Liver (tissue), 9 donors: ENCODE data around the gene F2RL1. TPM values are rescaled to one million over a fixed set of nuclear protein-coding genes. Genes with fewer than 3 reads are reported as not detected.
"Not testable (repeated sequence)": the region's sequence is repeated elsewhere in the genome, so short reads cannot be mapped to it uniquely, and the experiment has no call there.

Source experiments
- DNase-seq: peaks from one replicate; pipeline ENCODE4 v3.0.0-alpha.2; 2017; ENCODE audit warnings: low spot score
- H3K27ac ChIP-seq, 2 donors: one replicate each; pipeline ENCODE4 v1.7.0; 2013; ENCODE audit warnings: inconsistent platforms in 2 of 2, low read length in 2 of 2, control low read depth in 1 of 2, low read depth in 1 of 2, mild to moderate bottlenecking in 1 of 2
- H3K27me3 ChIP-seq, 4 donors: one replicate each; pipeline versions ENCODE4 v1.6.1 to v1.7.0; 2013; ENCODE audit warnings: low read length in 3 of 4, inconsistent platforms in 1 of 4, mild to moderate bottlenecking in 1 of 4, moderate library complexity in 1 of 4; ENCODE audit not compliant: control insufficient read depth in 4 of 4, insufficient read depth in 4 of 4
- H3K36me3 ChIP-seq, 4 donors: one replicate each; pipeline versions ENCODE4 v1.6.1 to v1.7.0; 2013; ENCODE audit warnings: low read length in 3 of 4, mild to moderate bottlenecking in 3 of 4, low read depth in 1 of 4, moderate library complexity in 1 of 4; ENCODE audit not compliant: control insufficient read depth in 4 of 4, insufficient read depth in 3 of 4
- H3K4me1 ChIP-seq, 4 donors: one replicate each; pipeline versions ENCODE4 v1.6.1 to v1.7.0; 2013; ENCODE audit warnings: low read length in 3 of 4, mild to moderate bottlenecking in 3 of 4, moderate library complexity in 1 of 4; ENCODE audit not compliant: control insufficient read depth in 4 of 4, insufficient read depth in 4 of 4
- H3K4me3 ChIP-seq, 3 donors: one replicate each; pipeline versions ENCODE4 v1.6.1 to v1.7.0; 2013; ENCODE audit warnings: low read length in 3 of 3, control low read depth in 1 of 3, low read depth in 1 of 3, mild to moderate bottlenecking in 1 of 3
- H3K9ac ChIP-seq, 2 donors: one replicate each; pipeline ENCODE4 v1.7.0; 2013; ENCODE audit warnings: low read length in 2 of 2, mild to moderate bottlenecking in 2 of 2, moderate library complexity in 2 of 2, control low read depth in 1 of 2, low read depth in 1 of 2
- H3K9me3 ChIP-seq, 4 donors: one replicate each; pipeline versions ENCODE4 v1.6.1 to v1.7.0; 2013; ENCODE audit warnings: low read length in 3 of 4; ENCODE audit not compliant: control insufficient read depth in 4 of 4
- ATF3 ChIP-seq: IDR thresholded peaks from 2 replicates; pipeline ENCODE4 v1.6.1; 2016; ENCODE audit warnings: antibody characterized with exemption
- EGR1 ChIP-seq, 2 donors: IDR thresholded peaks; 2 replicates each; pipeline ENCODE4 v1.6.1; 2016 to 2018; ENCODE audit warnings: antibody characterized with exemption in 2 of 2, low read depth in 2 of 2
- FOXA1 ChIP-seq: IDR thresholded peaks from 2 replicates; pipeline ENCODE4 v1.6.1; 2016; ENCODE audit warnings: antibody characterized with exemption
- FOXA2 ChIP-seq: IDR thresholded peaks from 2 replicates; pipeline ENCODE4 v1.6.1; 2016; ENCODE audit warnings: antibody characterized with exemption
- GABPA ChIP-seq, 2 donors: IDR thresholded peaks in 1 of 2; conservative IDR thresholded peaks in 1 of 2; 2 replicates each; pipeline ENCODE4 v1.6.1; 2016; ENCODE audit warnings: antibody characterized with exemption in 2 of 2, mild to moderate bottlenecking in 1 of 2, moderate library complexity in 1 of 2
- HNF4A ChIP-seq, 2 donors: conservative IDR thresholded peaks; 2 replicates each; pipeline ENCODE4 v1.6.1; 2016; ENCODE audit warnings: antibody characterized with exemption in 2 of 2, mild to moderate bottlenecking in 2 of 2
- HNF4G ChIP-seq: IDR thresholded peaks from 2 replicates; pipeline ENCODE4 v1.6.1; 2016; ENCODE audit warnings: antibody characterized with exemption
- JUND ChIP-seq, 2 donors: IDR thresholded peaks; 2 replicates each; pipeline ENCODE4 v1.6.1; 2016; ENCODE audit warnings: antibody characterized with exemption in 2 of 2
- MAX ChIP-seq: IDR thresholded peaks from 2 replicates; pipeline ENCODE4 v1.6.1; 2016; ENCODE audit warnings: antibody characterized with exemption
- NR2F2 ChIP-seq: IDR thresholded peaks from 2 replicates; pipeline ENCODE4 v1.6.1; 2016; ENCODE audit warnings: antibody characterized with exemption
- RAD21 ChIP-seq, 2 donors: IDR thresholded peaks; 2 replicates each; pipeline ENCODE4 v1.6.1; 2016; ENCODE audit warnings: antibody characterized with exemption in 2 of 2, mild to moderate bottlenecking in 2 of 2
- REST ChIP-seq: IDR thresholded peaks from 2 replicates; pipeline ENCODE4 v1.6.1; 2016; ENCODE audit warnings: antibody characterized with exemption, mild to moderate bottlenecking
- RXRA ChIP-seq, 2 donors: IDR thresholded peaks; 2 replicates each; pipeline ENCODE4 v1.6.1; 2017 to 2018; ENCODE audit warnings: antibody characterized with exemption in 2 of 2, mild to moderate bottlenecking in 1 of 2
- SP1 ChIP-seq: IDR thresholded peaks from 2 replicates; pipeline ENCODE4 v1.6.1; 2018; ENCODE audit warnings: antibody characterized with exemption, mild to moderate bottlenecking
- TAF1 ChIP-seq: conservative IDR thresholded peaks from 2 replicates; pipeline ENCODE4 v1.6.1; 2016; ENCODE audit warnings: antibody characterized with exemption, mild to moderate bottlenecking
- YY1 ChIP-seq: IDR thresholded peaks from 2 replicates; pipeline ENCODE4 v1.6.1; 2016; ENCODE audit warnings: antibody characterized with exemption, mild to moderate bottlenecking
- ZBTB33 ChIP-seq: IDR thresholded peaks from 2 replicates; pipeline ENCODE4 v1.6.1; 2016; ENCODE audit warnings: antibody characterized with exemption
- WGBS: extraction: QIAGEN DNeasy Blood & Tissue Kit; methylation state at CpG from one replicate; pipeline ENCODE4 v1.1.7; 2013; 5-methylcytosine and 5-hydroxymethylcytosine counted together
- polyA plus RNA-seq, 2 donors: library from polyadenylated mRNA; stranded (reverse) in 1 of 2; unstranded in 1 of 2; fragments of 200-250 nt in 1 of 2; fragments of >200 nt in 1 of 2; fragmentation: Nextera tagmentation in 1 of 2; extraction: Ambion mirVana in 1 of 2; gene quantifications; one replicate each; pipeline versions ENCODE4 v1.2.1 to v1.2.3, GENCODE V29; 2013 to 2015
- total RNA-seq, 2 donors: library from RNA; depleted of rRNA; stranded (reverse); fragments of >200 nt; gene quantifications; one replicate each; pipeline ENCODE4 v1.2.3, GENCODE V29; 2014
- donor health status: healthy.
- donor health status: healthy.
- donor health status: healthy.
- donor health status: healthy.
- donor health status: healthy.

Gene F2RL1
- total and polyA plus RNA-seq, 4 donors: 3.1 to 8.9 (median 5.7) TPM

- WGBS: 82% methylated on average over 4 of the region's 4 CpGs
- not testable (repeated sequence) for H3K27me3 ChIP-seq, H3K4me3 ChIP-seq, DNase-seq, H3K4me1 ChIP-seq, H3K9me3 ChIP-seq, H3K9ac ChIP-seq, H3K36me3 ChIP-seq
- H3K27ac ChIP-seq: peak overlapping the region in 1 of 2 donors; percentile 18
These were observed 38.0 kb downstream of the F2RL1 start for GRCh38 chr5:76856800-76857199.

GRCh38 chr5:76859591-76860247 is 40.9 kb downstream of the F2RL1 start:
- Histone ChIP-seq H3K27me3 (no peaks in the 10 kb centered on the region), H3K27ac (no peak overlapping the region), H3K9ac (no peak overlapping the region), H3K36me3 (no peaks in the 10 kb centered on the region), H3K4me1 (no peaks in the 10 kb centered on the region), H3K4me3 (no peak overlapping the region), H3K9me3 (no peaks in the 10 kb centered on the region)
- WGBS: 87% methylated on average over 10 of the region's 10 CpGs
- no peak for DNase-seq
- TF ChIP-seq JUND (IDR thresholded peaks at IDR 0.05): no peak
- TF ChIP-seq FOXA1: no peak
- no peak for TF ChIP-seq RXRA (IDR thresholded peaks at IDR 0.05)
- TF ChIP-seq HNF4A (conservative IDR thresholded peaks at IDR 0.05): no peak
- TF ChIP-seq RAD21 (IDR thresholded peaks at IDR 0.05): no peak
- no peak for TF ChIP-seq GABPA (IDR thresholded peaks at IDR 0.05 in 1 of 2, conservative IDR thresholded peaks at IDR 0.05 in 1 of 2)
- TF ChIP-seq SP1: no peak
- TF ChIP-seq EGR1 (IDR thresholded peaks at IDR 0.05; ENCODE audit: low read depth in 2 of 2): no peak
- no peak for TF ChIP-seq MAX
- TF ChIP-seq FOXA2: no peak
- no peak for TF ChIP-seq ZBTB33
- no peak for TF ChIP-seq TAF1
- TF ChIP-seq YY1: no peak

- no peak overlapping the region for H3K4me3 ChIP-seq
- H3K9ac ChIP-seq: no peak overlapping the region
- no peaks in the 10 kb centered on the region for H3K36me3 ChIP-seq
- H3K27me3 ChIP-seq: no peaks in the 10 kb centered on the region
- DNase-seq: no peak
- no peak overlapping the region for H3K27ac ChIP-seq
- H3K4me1 ChIP-seq: no peaks in the 10 kb centered on the region
- 88% methylated on average over 5 of the region's 5 CpGs for WGBS
- H3K9me3 ChIP-seq: no peaks in the 10 kb centered on the region
- TF ChIP-seq TAF1 (no peak), ZBTB33 (no peak), ATF3 (no peak), RXRA (IDR thresholded peaks at IDR 0.05) (no peak), FOXA1 (no peak), HNF4A (conservative IDR thresholded peaks at IDR 0.05) (no peak), GABPA (IDR thresholded peaks at IDR 0.05 in 1 of 2, conservative IDR thresholded peaks at IDR 0.05 in 1 of 2) (no peak), RAD21 (IDR thresholded peaks at IDR 0.05) (no peak), FOXA2 (no peak), MAX (no peak), NR2F2 (no peak), YY1 (no peak), JUND (IDR thresholded peaks at IDR 0.05) (no peak), REST (no peak), EGR1 (IDR thresholded peaks at IDR 0.05; ENCODE audit: low read depth in 2 of 2) (no peak), HNF4G (no peak), SP1 (no peak)
These were observed 42.8 kb downstream of the F2RL1 start for GRCh38 chr5:76861612-76862011.
